Frontal cortex (tissue), 4 donors: Measurements from ENCODE around the gene ZNF112. TPM values are rescaled to one million over a fixed set of nuclear protein-coding genes. Genes with fewer than 3 reads are reported as not detected.

Experiments
- DNase-seq, 2 donors: peaks; one replicate each; pipeline ENCODE4 v3.0.0; 2012; ENCODE audit warnings: low spot score in 2 of 2
- FAIRE-seq: peaks from 2 replicates; lab custom pipeline; 2012; peaks lifted over from hg19 to GRCh38; lab: Jason Lieb, UNC
- small RNA-seq: library from RNA; depleted of rRNA; stranded (forward); fragments of <200 nt; gene quantifications from one replicate; pipeline ENCODE3, GENCODE V24; 2014
- total RNA-seq: library from RNA; depleted of rRNA; stranded (reverse); fragments of >200 nt; gene quantifications from one replicate; pipeline ENCODE4 v1.2.3, GENCODE V29; 2014
- donor health status: control.
- donor health status: control.
- donor health status: control.

ZNF112 gene
- total RNA-seq, 1 donor from 2014 or later = 28.1 TPM

- FAIRE-seq (no peak), DNase-seq (no peak)
These were observed 53.2 kb downstream of the ZNF112 start for GRCh38 chr19:44303320-44303719.

- FAIRE-seq (no peak), DNase-seq (no peak)
These were observed 71.5 kb downstream of the ZNF112 start for GRCh38 chr19:44284968-44285367.

GRCh38 chr19:44282846-44283245, 73.6 kb downstream of the ZNF112 start:
- FAIRE-seq (no peak), DNase-seq (no peak)

GRCh38 chr19:44280916-44281315, 75.6 kb downstream of the ZNF112 start:
- FAIRE-seq (no peak), DNase-seq (no peak)

GRCh38 chr19:44278181-44278690, 78.2 kb downstream of the ZNF112 start:
- FAIRE-seq = no peak
- DNase-seq = no peak

- DNase-seq (no peak), FAIRE-seq (no peak)
These were observed 79.1 kb downstream of the ZNF112 start for GRCh38 chr19:44277331-44277730.

Small RNA genes within 50 kb of the gene (small RNA-seq; reads per million reads assigned to genes)
- not detected for gene NDUFA3P1

Other genes with a start within 250 kb of the ZNF112 start
- gene ZNF225, start 243.3 kb downstream of the ZNF112 start, total RNA-seq = 13.9 TPM
- 30.6 TPM for gene ZNF234, start 215.1 kb downstream of the ZNF112 start, total RNA-seq
- gene ZNF226, start 191.6 kb downstream of the ZNF112 start, total RNA-seq = 37.9 TPM
- gene ZNF227, start 144.1 kb downstream of the ZNF112 start, total RNA-seq = 44.4 TPM
- 17.9 TPM for gene ZNF233, start 96.8 kb downstream of the ZNF112 start, total RNA-seq
- 16.3 TPM for gene ZNF235, start 51.7 kb downstream of the ZNF112 start, total RNA-seq
- gene ZNF285, start 44.9 kb upstream of the ZNF112 start, total RNA-seq = 30.2 TPM
- gene ZNF229, start 91.8 kb upstream of the ZNF112 start, total RNA-seq = 30.6 TPM
- gene ZNF180, start 143.8 kb upstream of the ZNF112 start, total RNA-seq = 19.2 TPM
- gene CEACAM20, start 173.0 kb upstream of the ZNF112 start, total RNA-seq = not detected